ENCODE data around the gene BRINP2.

BRINP2 gene

DNA sequence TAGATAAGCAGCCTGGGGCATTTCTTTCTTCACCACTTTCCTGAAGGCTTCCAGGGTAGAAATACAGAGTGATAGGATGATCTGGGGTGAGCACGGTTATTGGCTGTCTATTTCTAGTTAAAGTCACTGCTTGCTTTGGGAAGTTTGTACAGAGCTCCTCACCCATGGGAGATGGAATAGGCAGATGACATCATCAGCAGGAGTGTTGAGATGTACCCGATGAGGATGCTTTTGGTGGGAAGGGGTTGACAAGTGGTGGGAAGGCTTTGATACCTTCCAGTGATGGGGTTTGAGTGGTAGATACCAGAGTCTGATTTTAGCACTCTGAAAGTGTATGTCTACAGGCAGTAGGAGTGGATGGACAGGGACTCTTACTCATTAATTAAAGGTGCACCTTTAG is 112.6 kb downstream of the BRINP2 start:
- Mint-ChIP-seq H3K4me3 (no peak overlapping the region), H3K27me3 (no peaks in the 10 kb centered on the region), H3K9me3 (peaks cover 4% of the 10 kb centered on the region), H3K36me3 (no peaks in the 10 kb centered on the region), H3K4me1 (no peaks in the 10 kb centered on the region), H3K27ac (no peak overlapping the region)
- DNase-seq (ENCODE audit: low spot score in 2 of 2) (no peak), ATAC-seq (ENCODE audit: low read depth) (no peak)

- Mint-ChIP-seq H3K4me1 (no peaks in the 10 kb centered on the region), H3K27me3 (no peaks in the 10 kb centered on the region), H3K9me3 (peaks cover 4% of the 10 kb centered on the region), H3K36me3 (no peaks in the 10 kb centered on the region), H3K27ac (no peak overlapping the region), H3K4me3 (no peak overlapping the region)
- DNase-seq (ENCODE audit: low spot score in 2 of 2) (no peak), ATAC-seq (ENCODE audit: low read depth) (no peak)
These were observed 115.6 kb downstream of the BRINP2 start for GRCh38 chr1:177286396-177286795.

DNA sequence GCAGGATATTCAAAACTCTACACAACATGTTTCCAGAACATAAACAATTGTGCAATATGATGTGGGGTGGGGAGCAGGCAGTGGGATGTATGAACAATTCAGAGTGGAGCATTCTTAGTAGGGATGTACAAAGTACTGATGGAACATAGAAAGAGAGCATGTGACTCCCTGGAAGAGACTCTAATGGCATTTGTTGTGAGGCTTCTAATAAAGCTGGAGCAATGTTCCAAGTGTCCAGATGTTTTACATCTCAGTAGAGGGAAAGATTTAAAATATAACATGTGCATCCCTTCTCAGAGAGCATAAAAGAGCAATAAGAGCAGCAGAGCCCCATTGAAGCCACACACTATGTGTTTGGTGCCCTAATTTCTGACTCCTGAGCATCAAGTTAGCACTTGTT is 116.5 kb downstream of the BRINP2 start:
- no peak overlapping the region for H3K27ac Mint-ChIP-seq
- H3K4me1 Mint-ChIP-seq: no peaks in the 10 kb centered on the region
- ATAC-seq (ENCODE audit: low read depth): no peak
- peaks cover 4% of the 10 kb centered on the region for H3K9me3 Mint-ChIP-seq
- no peaks in the 10 kb centered on the region for H3K36me3 Mint-ChIP-seq
- DNase-seq (ENCODE audit: low spot score in 2 of 2): no peak
- no peak overlapping the region for H3K4me3 Mint-ChIP-seq
- H3K27me3 Mint-ChIP-seq: peaks cover 2% of the 10 kb centered on the region

- H3K9me3 Mint-ChIP-seq: peaks cover 4% of the 10 kb centered on the region
- H3K4me3 Mint-ChIP-seq: no peak overlapping the region
- H3K27me3 Mint-ChIP-seq: peaks cover 2% of the 10 kb centered on the region
- H3K36me3 Mint-ChIP-seq: no peaks in the 10 kb centered on the region
- DNase-seq (ENCODE audit: low spot score in 2 of 2) (no peak), ATAC-seq (ENCODE audit: low read depth) (no peak)
- no peaks in the 10 kb centered on the region for H3K4me1 Mint-ChIP-seq
- no peak overlapping the region for H3K27ac Mint-ChIP-seq
These were observed 117.2 kb downstream of the BRINP2 start for GRCh38 chr1:177287994-177288393.

DNA sequence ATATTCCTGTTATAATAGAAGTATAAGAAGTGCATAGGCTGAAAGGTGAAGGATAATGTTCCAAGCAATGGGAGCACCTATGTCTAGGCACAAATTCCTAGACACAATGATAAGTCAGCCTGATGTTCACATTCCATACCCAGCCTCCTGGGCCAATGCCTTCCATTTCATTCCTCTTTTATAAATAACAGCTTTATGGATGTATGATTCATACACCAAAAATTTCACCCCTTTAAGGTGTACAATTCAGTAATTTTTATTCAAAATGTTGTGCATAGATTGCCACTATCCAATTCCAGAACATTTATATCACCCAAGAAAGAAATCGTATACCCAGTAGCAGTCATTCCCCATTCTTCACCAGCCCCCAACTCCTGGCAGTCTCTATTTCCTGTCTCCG is 118.8 kb downstream of the BRINP2 start:
- peaks cover 4% of the 10 kb centered on the region for H3K9me3 Mint-ChIP-seq

GRCh38 chr1:177300431-177300830 is 129.7 kb downstream of the BRINP2 start:
- Mint-ChIP-seq H3K27me3 (no peaks in the 10 kb centered on the region), H3K4me1 (no peaks in the 10 kb centered on the region), H3K9me3 (peaks cover 3% of the 10 kb centered on the region)

More for the DNA sequence above, 118.8 kb downstream of the BRINP2 start:
- Mint-ChIP-seq H3K4me1 (no peaks in the 10 kb centered on the region), H3K27ac (no peak overlapping the region), H3K27me3 (peaks cover 2% of the 10 kb centered on the region), H3K4me3 (no peak overlapping the region), H3K36me3 (no peaks in the 10 kb centered on the region)
- no peak for ATAC-seq (ENCODE audit: low read depth)
- no peak for DNase-seq (ENCODE audit: low spot score in 2 of 2)

GRCh38 chr1:177301425-177302124 is 130.8 kb downstream of the BRINP2 start:
- Mint-ChIP-seq H3K9me3 (peaks cover 2% of the 10 kb centered on the region), H3K4me1 (no peaks in the 10 kb centered on the region), H3K36me3 (no peaks in the 10 kb centered on the region), H3K27me3 (peaks cover 2% of the 10 kb centered on the region), H3K4me3 (no peak overlapping the region), H3K27ac (no peak overlapping the region)
- ATAC-seq (ENCODE audit: low read depth) (no peak), DNase-seq (ENCODE audit: low spot score in 2 of 2) (no peak)

More at GRCh38 chr1:177300431-177300830, 129.7 kb downstream of the BRINP2 start:
- H3K4me3 Mint-ChIP-seq: no peak overlapping the region
- no peaks in the 10 kb centered on the region for H3K36me3 Mint-ChIP-seq
- DNase-seq (ENCODE audit: low spot score in 2 of 2) (no peak), ATAC-seq (ENCODE audit: low read depth) (no peak)
- no peak overlapping the region for H3K27ac Mint-ChIP-seq

- ATAC-seq (ENCODE audit: low read depth) (no peak), DNase-seq (ENCODE audit: low spot score in 2 of 2) (no peak)
- Mint-ChIP-seq H3K36me3 (no peaks in the 10 kb centered on the region), H3K4me1 (no peaks in the 10 kb centered on the region), H3K4me3 (no peak overlapping the region), H3K27me3 (peaks cover 2% of the 10 kb centered on the region), H3K9me3 (peaks cover 2% of the 10 kb centered on the region), H3K27ac (no peak overlapping the region)
These were observed 131.7 kb downstream of the BRINP2 start for GRCh38 chr1:177302357-177303044.

- H3K4me1 Mint-ChIP-seq: no peaks in the 10 kb centered on the region
- ATAC-seq (ENCODE audit: low read depth) (no peak), DNase-seq (ENCODE audit: low spot score in 2 of 2) (no peak)
- no peaks in the 10 kb centered on the region for H3K9me3 Mint-ChIP-seq
- H3K27me3 Mint-ChIP-seq: peaks cover 2% of the 10 kb centered on the region
- no peak overlapping the region for H3K4me3 Mint-ChIP-seq
- H3K36me3 Mint-ChIP-seq: no peaks in the 10 kb centered on the region
- no peak overlapping the region for H3K27ac Mint-ChIP-seq
These were observed 134.6 kb downstream of the BRINP2 start for GRCh38 chr1:177305040-177306018.

GRCh38 chr1:177306019-177306415 is 135.3 kb downstream of the BRINP2 start:
- Mint-ChIP-seq H3K27me3 (peaks cover 2% of the 10 kb centered on the region), H3K27ac (no peak overlapping the region), H3K36me3 (no peaks in the 10 kb centered on the region), H3K4me3 (no peak overlapping the region), H3K4me1 (no peaks in the 10 kb centered on the region), H3K9me3 (no peaks in the 10 kb centered on the region)
- DNase-seq (ENCODE audit: low spot score in 2 of 2) (no peak), ATAC-seq (ENCODE audit: low read depth) (no peak)

- ATAC-seq (ENCODE audit: low read depth) (no peak), DNase-seq (ENCODE audit: low spot score in 2 of 2) (no peak)
- H3K9me3 Mint-ChIP-seq: no peaks in the 10 kb centered on the region
These were observed 136.2 kb downstream of the BRINP2 start for GRCh38 chr1:177306981-177307380.

DNA sequence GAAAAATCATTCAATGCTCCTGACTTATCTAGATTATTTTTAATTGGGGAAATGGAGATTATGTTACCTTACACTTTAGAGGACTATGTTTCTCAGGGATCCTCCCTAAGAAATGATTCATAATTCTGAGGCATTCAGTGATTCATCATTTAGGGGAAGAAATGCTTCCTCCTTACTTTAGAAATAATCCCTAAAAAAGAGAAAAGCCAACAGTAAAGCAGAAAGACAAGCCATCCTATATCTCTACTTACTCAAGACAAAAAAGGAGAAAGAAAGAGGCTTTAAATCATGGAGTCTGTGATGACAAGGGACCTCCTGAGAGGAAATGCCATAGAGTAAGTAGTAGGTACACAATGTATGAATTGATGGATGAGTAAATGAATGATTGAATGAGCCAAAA is 137.0 kb downstream of the BRINP2 start:
- Mint-ChIP-seq H3K27me3 (peaks cover 2% of the 10 kb centered on the region), H3K9me3 (no peaks in the 10 kb centered on the region), H3K27ac (no peak overlapping the region), H3K4me1 (no peaks in the 10 kb centered on the region), H3K4me3 (no peak overlapping the region), H3K36me3 (no peaks in the 10 kb centered on the region)
- no peak for DNase-seq (ENCODE audit: low spot score in 2 of 2)
- ATAC-seq (ENCODE audit: low read depth): no peak

More at GRCh38 chr1:177306981-177307380, 136.2 kb downstream of the BRINP2 start:
- H3K36me3 Mint-ChIP-seq: no peaks in the 10 kb centered on the region
- peaks cover 2% of the 10 kb centered on the region for H3K27me3 Mint-ChIP-seq
- H3K4me3 Mint-ChIP-seq: no peak overlapping the region
- no peak overlapping the region for H3K27ac Mint-ChIP-seq
- no peaks in the 10 kb centered on the region for H3K4me1 Mint-ChIP-seq

DNA sequence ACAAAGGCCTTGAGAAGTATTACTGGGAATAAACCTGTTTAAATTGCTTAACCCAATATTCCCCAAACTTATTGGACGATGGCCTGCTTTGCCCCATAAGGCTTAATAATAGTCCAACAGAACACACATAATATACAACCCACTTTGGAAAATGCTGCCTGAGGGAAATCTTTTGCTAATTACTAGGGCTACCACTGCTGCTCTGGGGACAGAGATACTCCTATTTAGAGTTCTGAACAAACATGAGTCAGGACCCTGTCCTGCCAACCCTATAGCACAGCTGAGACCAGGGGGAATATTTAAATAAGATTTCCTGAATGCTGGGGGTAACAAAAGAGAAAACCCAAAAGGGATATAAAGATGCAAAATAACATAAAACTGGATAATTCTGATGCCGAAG is 139.1 kb downstream of the BRINP2 start:
- H3K27ac Mint-ChIP-seq: no peak overlapping the region
- no peak for DNase-seq (ENCODE audit: low spot score in 2 of 2)
- H3K4me3 Mint-ChIP-seq: no peak overlapping the region
- no peak for ATAC-seq (ENCODE audit: low read depth)
- H3K9me3 Mint-ChIP-seq: peaks cover under 1% of the 10 kb centered on the region
- no peaks in the 10 kb centered on the region for H3K36me3 Mint-ChIP-seq
- no peaks in the 10 kb centered on the region for H3K4me1 Mint-ChIP-seq
- peaks cover 2% of the 10 kb centered on the region for H3K27me3 Mint-ChIP-seq

DNA sequence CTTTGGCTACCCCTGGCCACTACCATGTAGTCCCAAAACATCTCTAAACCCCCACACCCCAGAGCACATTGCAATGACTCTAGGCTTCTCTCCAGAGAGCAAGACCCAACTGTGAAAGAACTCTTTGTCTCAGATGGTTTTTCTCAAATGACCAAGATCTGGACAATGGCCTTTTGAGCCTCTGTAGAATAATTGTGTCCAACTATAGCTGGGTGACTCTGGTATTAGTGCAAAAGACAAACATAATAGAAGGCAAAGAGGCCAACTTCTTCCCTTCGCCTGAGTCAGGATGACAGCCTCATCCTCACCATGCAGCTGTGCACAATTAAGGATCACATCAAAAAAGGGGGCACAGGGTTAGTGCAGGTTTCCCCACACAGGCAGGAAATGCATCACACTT is 139.6 kb downstream of the BRINP2 start:
- no peaks in the 10 kb centered on the region for H3K4me1 Mint-ChIP-seq
- peaks cover 1% of the 10 kb centered on the region for H3K9me3 Mint-ChIP-seq
- DNase-seq (ENCODE audit: low spot score in 2 of 2): no peak
- ATAC-seq (ENCODE audit: low read depth): no peak
- H3K27me3 Mint-ChIP-seq: peaks cover 2% of the 10 kb centered on the region
- no peak overlapping the region for H3K4me3 Mint-ChIP-seq
- H3K36me3 Mint-ChIP-seq: no peaks in the 10 kb centered on the region
- no peak overlapping the region for H3K27ac Mint-ChIP-seq
